ENCODE results near the gene KLK4. TPM values are rescaled to one million over a fixed set of nuclear protein-coding genes. Genes with fewer than 3 reads are reported as not detected.

Gene KLK4
- total and polyA plus RNA-seq, 2 of the 13 experiments (the other 11 are each of a cell fraction or from before 2014, with no cell fraction given), result not detected

DNA sequence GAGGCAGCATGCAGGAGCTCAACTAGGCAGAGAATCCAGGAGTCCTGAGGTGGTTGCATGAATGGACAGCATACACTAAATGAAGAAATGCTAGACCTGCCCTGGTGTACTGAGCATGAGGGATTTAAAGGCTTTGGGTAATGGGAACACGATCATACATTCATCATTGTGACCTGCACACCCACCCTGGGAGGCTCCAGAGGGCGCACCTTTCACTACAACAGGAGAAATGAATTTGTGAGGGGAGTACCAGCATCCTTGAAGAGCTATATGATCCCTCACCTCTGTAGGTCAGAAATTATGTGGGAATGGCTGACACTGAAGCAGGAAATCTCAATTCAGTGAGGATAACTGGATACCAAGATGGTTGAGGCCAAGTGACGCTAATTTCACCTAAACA lies 29.0 kb downstream of the KLK4 start:
- POLR2A ChIA-PET, result no interaction called here
- in situ Hi-C loops (cut with HindIII; ENCODE audit: extremely low pct_ligation_motif_present, low pct_unique_long_range_greater_than_20kb), result no loop called here
- no peaks in the 10 kb centered on the region for H3K27me3 ChIP-seq (ENCODE audit: control insufficient read depth in 1 of 2, insufficient read depth in 2 of 2, low read length in 2 of 2)
- no peak for TF ChIP-seq STAT5B (CRISPR knock-in tag; IDR thresholded peaks at IDR 0.05)
- TF ChIP-seq ZNF879 (CRISPR knock-in tag; IDR thresholded peaks at IDR 0.05), result no peak
- TF ChIP-seq SMARCE1 (IDR thresholded peaks at IDR 0.05; ENCODE audit: borderline replicate concordance), result no peak
- no peak for TF ChIP-seq YY1 (IDR thresholded peaks at IDR 0.05; ENCODE audit: insufficient read depth, insufficient replicate concordance, low read depth, low read length)
- no peak for TF ChIP-seq AGO2 (optimal IDR thresholded peaks at IDR 0.05; ENCODE audit: low read depth, low read length)
- no peak for TF ChIP-seq IKZF5 (CRISPR knock-in tag; IDR thresholded peaks at IDR 0.05)
- no peak for TF ChIP-seq ZNF784 (CRISPR knock-in tag; IDR thresholded peaks at IDR 0.05; ENCODE audit: borderline replicate concordance)
- TF ChIP-seq RNF2 (conservative IDR thresholded peaks at IDR 0.05; ENCODE audit: low read depth), result no peak
- TF ChIP-seq, protein P1, sequence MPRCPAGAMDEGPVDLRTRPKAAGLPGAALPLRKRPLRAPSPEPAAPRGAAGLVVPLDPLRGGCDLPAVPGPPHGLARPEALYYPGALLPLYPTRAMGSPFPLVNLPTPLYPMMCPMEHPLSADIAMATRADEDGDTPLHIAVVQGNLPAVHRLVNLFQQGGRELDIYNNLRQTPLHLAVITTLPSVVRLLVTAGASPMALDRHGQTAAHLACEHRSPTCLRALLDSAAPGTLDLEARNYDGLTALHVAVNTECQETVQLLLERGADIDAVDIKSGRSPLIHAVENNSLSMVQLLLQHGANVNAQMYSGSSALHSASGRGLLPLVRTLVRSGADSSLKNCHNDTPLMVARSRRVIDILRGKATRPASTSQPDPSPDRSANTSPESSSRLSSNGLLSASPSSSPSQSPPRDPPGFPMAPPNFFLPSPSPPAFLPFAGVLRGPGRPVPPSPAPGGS (CRISPR knock-in tag; IDR thresholded peaks at IDR 0.05), result no peak
- no peak for TF ChIP-seq ZNF800 (CRISPR knock-in tag; IDR thresholded peaks at IDR 0.05)
- TF ChIP-seq JARID2 (CRISPR knock-in tag; IDR thresholded peaks at IDR 0.05; ENCODE audit: insufficient replicate concordance), result no peak
- TF ChIP-seq SRSF9 (IDR thresholded peaks at IDR 0.05; ENCODE audit: borderline replicate concordance, insufficient read depth, low read depth, low read length, poor library complexity, severe bottlenecking), result no peak
- no peak for TF ChIP-seq ZNF282 (IDR thresholded peaks at IDR 0.05; ENCODE audit: partially characterized antibody)
- TF ChIP-seq FOXP1 (IDR thresholded peaks at IDR 0.05), result no peak
- TF ChIP-seq FOXP1 (CRISPR knock-in tag; IDR thresholded peaks at IDR 0.05), result no peak
- TF ChIP-seq, protein P2, sequence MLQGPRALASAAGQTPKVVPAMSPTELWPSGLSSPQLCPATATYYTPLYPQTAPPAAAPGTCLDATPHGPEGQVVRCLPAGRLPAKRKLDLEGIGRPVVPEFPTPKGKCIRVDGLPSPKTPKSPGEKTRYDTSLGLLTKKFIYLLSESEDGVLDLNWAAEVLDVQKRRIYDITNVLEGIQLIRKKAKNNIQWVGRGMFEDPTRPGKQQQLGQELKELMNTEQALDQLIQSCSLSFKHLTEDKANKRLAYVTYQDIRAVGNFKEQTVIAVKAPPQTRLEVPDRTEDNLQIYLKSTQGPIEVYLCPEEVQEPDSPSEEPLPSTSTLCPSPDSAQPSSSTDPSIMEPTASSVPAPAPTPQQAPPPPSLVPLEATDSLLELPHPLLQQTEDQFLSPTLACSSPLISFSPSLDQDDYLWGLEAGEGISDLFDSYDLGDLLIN (CRISPR knock-in tag; IDR thresholded peaks at IDR 0.05; ENCODE audit: borderline replicate concordance), result no peak
- no peak for TF ChIP-seq ZNF598 (CRISPR knock-in tag; IDR thresholded peaks at IDR 0.05; ENCODE audit: borderline replicate concordance)

More for the DNA sequence above, 29.0 kb downstream of the KLK4 start:
- FAIRE-seq, result no peak
- no peak overlapping the region for H3K4me2 ChIP-seq (ENCODE audit: low read depth, low read length)
- H3K36me3 ChIP-seq (replicated peaks in 1 of 2; ENCODE audit: control insufficient read depth in 1 of 2, insufficient read depth in 2 of 2, low read length in 2 of 2), result no peaks in the 10 kb centered on the region
- no TSS peak for BruUV-seq (replicated peaks)
- H4K20me1 ChIP-seq (ENCODE audit: insufficient read depth, low read length), result no peaks in the 10 kb centered on the region
- H3K4me1 ChIP-seq (ENCODE audit: insufficient read depth, low read length), result no peaks in the 10 kb centered on the region
- no peak overlapping the region for H2AFZ ChIP-seq (ENCODE audit: low read length)
- H3K79me2 ChIP-seq (ENCODE audit: insufficient read depth, low read length), result no peaks in the 10 kb centered on the region
- ATAC-seq, result no peak
- no peak for DNase-seq (ENCODE audit: low spot score)
- no peak overlapping the region for H3K9ac ChIP-seq (ENCODE audit: insufficient read depth, low read depth, low read length)
- H3K4me3 ChIP-seq (replicated peaks in 1 of 3; ENCODE audit: insufficient read depth in 1 of 3, low read depth in 2 of 3, low read length in 3 of 3), result no peak overlapping the region
- no peak overlapping the region for H3K27ac ChIP-seq (ENCODE audit: extremely low read length, insufficient read depth, low read length)
- CTCF ChIA-PET (ENCODE audit: low intra/inter-chr PET ratio, low total read pairs), result interaction anchor here (1.2 kb wide), 1 partner anchor 40 kb away, joined by 3 read pairs; no protein-coding TSS in a partner anchor
- 3% methylated on average over 2 of the region's 3 CpGs for WGBS (ENCODE audit: low lambda C conversion rate)
- H3K9me3 ChIP-seq (ENCODE audit: low read length), result no peaks in the 10 kb centered on the region
- intact Hi-C loops (cut with micrococcal nuclease; ENCODE audit: unreplicated experiment), result no loop called here
